Measurements from ENCODE around the gene RREB1.

DNA sequence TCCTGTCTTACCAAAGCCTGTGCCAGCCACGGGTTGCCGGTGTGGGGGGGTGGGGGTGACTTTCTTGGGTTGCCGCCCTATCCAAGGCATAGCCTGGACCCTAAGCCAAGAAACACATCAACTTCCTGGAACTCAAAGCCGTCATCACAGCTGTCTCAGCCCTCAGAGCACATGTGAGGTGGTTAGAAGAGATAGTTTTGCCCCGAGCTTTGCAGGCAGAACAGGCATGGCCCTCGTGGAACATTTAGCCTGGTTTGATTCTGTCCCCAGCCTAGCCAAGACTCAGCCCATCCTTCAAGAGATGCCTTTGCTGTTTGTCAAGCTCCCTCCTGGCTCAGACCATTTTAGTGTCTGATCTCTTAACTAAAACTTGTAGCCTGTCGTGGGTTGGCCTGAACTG is 64.9 kb downstream of the RREB1 start:
- TF ChIP-seq POLR2A (IDR thresholded peaks at IDR 0.05; ENCODE audit: low read depth) (no peak), CTCF (IDR thresholded peaks at IDR 0.05) (no peak), POLR2AphosphoS5 (IDR thresholded peaks at IDR 0.05) (no peak), EP300 (IDR thresholded peaks at IDR 0.05) (no peak)
